WTC11 (cell line): Measurements from ENCODE around the gene TCP11.

Experiments used
- ELF4 ChIP-seq: sonication (generic); formaldehyde crosslinking; IDR thresholded peaks from 2 replicates; pipeline ENCODE4 v1.8.1; 2022; ENCODE audit warnings: low read depth, mild to moderate bottlenecking, moderate library complexity, missing genetic modification reagents
- TF ChIP-seq, protein P1 (sequence below): fragments of 250-450 bp; sonication (Bioruptor Pico); IDR thresholded peaks from 2 replicates; pipeline ENCODE4 v1.9.0; 2021; ENCODE audit warnings: mild to moderate bottlenecking
- TF ChIP-seq, protein P2 (sequence below): sonication (generic); formaldehyde crosslinking; IDR thresholded peaks from 2 replicates; pipeline ENCODE4 v1.8.0; 2022; ENCODE audit warnings: mild to moderate bottlenecking, missing genetic modification reagents

DNA sequence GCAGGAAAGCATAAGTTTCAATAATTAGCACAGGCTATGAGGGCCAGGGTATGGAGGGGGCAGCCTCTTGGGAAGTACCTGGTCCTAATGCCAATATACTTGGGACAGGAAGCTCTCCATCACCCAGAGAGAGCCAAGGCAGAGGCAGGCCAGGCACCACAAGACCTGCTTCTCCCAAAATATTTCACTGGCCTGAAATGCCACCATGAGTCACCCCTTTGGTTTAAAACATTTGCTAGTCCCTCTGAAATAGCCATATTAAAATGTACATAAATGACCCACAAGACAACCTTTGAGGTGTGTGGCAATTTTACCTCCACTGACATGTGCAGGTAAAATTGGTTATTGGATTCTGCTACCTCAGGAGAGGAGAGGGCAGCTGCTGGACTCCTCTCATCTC, 49.2 kb upstream of the TCP11 start:
- TF ChIP-seq ELF4 (CRISPR knock-in tag), result no peak
- TF ChIP-seq, protein P1, sequence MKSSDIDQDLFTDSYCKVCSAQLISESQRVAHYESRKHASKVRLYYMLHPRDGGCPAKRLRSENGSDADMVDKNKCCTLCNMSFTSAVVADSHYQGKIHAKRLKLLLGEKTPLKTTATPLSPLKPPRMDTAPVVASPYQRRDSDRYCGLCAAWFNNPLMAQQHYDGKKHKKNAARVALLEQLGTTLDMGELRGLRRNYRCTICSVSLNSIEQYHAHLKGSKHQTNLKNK, result no peak
- TF ChIP-seq, protein P2, sequence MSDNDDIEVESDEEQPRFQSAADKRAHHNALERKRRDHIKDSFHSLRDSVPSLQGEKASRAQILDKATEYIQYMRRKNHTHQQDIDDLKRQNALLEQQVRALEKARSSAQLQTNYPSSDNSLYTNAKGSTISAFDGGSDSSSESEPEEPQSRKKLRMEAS, result no peak
